ENCODE results near the gene COPB1.

The COPB1 gene

GRCh38 chr11:14520747-14521151, 21.1 kb upstream of the COPB1 start:
- Histone ChIP-seq H4K20me1 (ENCODE audit: control insufficient read depth, insufficient read depth, low read depth, low read length) (peaks cover 6% of the 10 kb centered on the region; the same call in 1 of the 2 replicates), H3K4me3 (ENCODE audit: low read length) (peak overlapping the region; percentile 89), H3K4me1 (ENCODE audit: control insufficient read depth, low read length) (peaks cover 16% of the 10 kb centered on the region), H3K9me2 (replicated peaks; ENCODE audit: control insufficient read depth, low read length) (no peaks in the 10 kb centered on the region), H3F3A (ENCODE audit: control insufficient read depth, insufficient read depth) (peaks cover 9% of the 10 kb centered on the region; the same call in 1 of the 2 replicates), H3K27me3 (ENCODE audit: control insufficient read depth, low read length) (no peaks in the 10 kb centered on the region), H3K27ac (ENCODE audit: low read depth, low read length) (peak overlapping the region; percentile 39; the same call in 1 of the 2 replicates), H3K9me3 (ENCODE audit: control insufficient read depth, insufficient read depth, low read length) (no peaks in the 10 kb centered on the region), H3K79me2 (ENCODE audit: control insufficient read depth, low read length) (peaks cover 39% of the 10 kb centered on the region), H3K4me2 (ENCODE audit: low read length) (peak overlapping the region; percentile 75), H3K36me3 (ENCODE audit: control insufficient read depth, low read length) (peaks cover 40% of the 10 kb centered on the region)
- no peak for TF ChIP-seq CTCF (IDR thresholded peaks at IDR 0.05; ENCODE audit: low read depth, low read length, poor library complexity, severe bottlenecking)
- TF ChIP-seq EZH2phosphoT487 (IDR thresholded peaks at IDR 0.05; ENCODE audit: borderline replicate concordance, low read length) = no peak

GRCh38 chr11:14519917-14520746, 20.5 kb upstream of the COPB1 start, which contains the start of gene PSMA1:
Gene PSMA1, minus strand, starts transcription at chr11:14520386. Its CDS starts 87 bp downstream, at chr11:14520299.
- Histone ChIP-seq H3K36me3 (ENCODE audit: control insufficient read depth, low read length) (peaks cover 43% of the 10 kb centered on the region), H3F3A (ENCODE audit: control insufficient read depth, insufficient read depth) (peaks cover 9% of the 10 kb centered on the region; the same call in 1 of the 2 replicates), H3K4me3 (ENCODE audit: low read length) (peak within 1 kb of the TSS; percentile 89), H3K27me3 (ENCODE audit: control insufficient read depth, low read length) (no peaks in the 10 kb centered on the region), H3K9me2 (replicated peaks; ENCODE audit: control insufficient read depth, low read length) (no peaks in the 10 kb centered on the region), H3K4me2 (ENCODE audit: low read length) (peak within 1 kb of the TSS; percentile 75), H4K20me1 (ENCODE audit: control insufficient read depth, insufficient read depth, low read depth, low read length) (peaks cover 6% of the 10 kb centered on the region; the same call in 1 of the 2 replicates), H3K9me3 (ENCODE audit: control insufficient read depth, insufficient read depth, low read length) (no peaks in the 10 kb centered on the region), H3K4me1 (ENCODE audit: control insufficient read depth, low read length) (peaks cover 16% of the 10 kb centered on the region), H3K27ac (ENCODE audit: low read depth, low read length) (peak within 1 kb of the TSS; percentile 59), H3K79me2 (ENCODE audit: control insufficient read depth, low read length) (peaks cover 39% of the 10 kb centered on the region)
- TF ChIP-seq EZH2phosphoT487 (IDR thresholded peaks at IDR 0.05; ENCODE audit: borderline replicate concordance, low read length) (no peak), CTCF (IDR thresholded peaks at IDR 0.05; ENCODE audit: low read depth, low read length, poor library complexity, severe bottlenecking) (no peak)

- Histone ChIP-seq H3K9me2 (replicated peaks; ENCODE audit: control insufficient read depth, low read length) (no peaks in the 10 kb centered on the region), H3K4me1 (ENCODE audit: control insufficient read depth, low read length) (peaks cover 16% of the 10 kb centered on the region), H3K27ac (ENCODE audit: low read depth, low read length) (peak overlapping the region; percentile 59), H3K4me3 (ENCODE audit: low read length) (peak overlapping the region; percentile 89), H3K36me3 (ENCODE audit: control insufficient read depth, low read length) (peaks cover 49% of the 10 kb centered on the region), H3F3A (ENCODE audit: control insufficient read depth, insufficient read depth) (peaks cover 9% of the 10 kb centered on the region), H3K79me2 (ENCODE audit: control insufficient read depth, low read length) (peaks cover 43% of the 10 kb centered on the region), H3K4me2 (ENCODE audit: low read length) (peak overlapping the region; percentile 75), H3K27me3 (ENCODE audit: control insufficient read depth, low read length) (no peaks in the 10 kb centered on the region), H4K20me1 (ENCODE audit: control insufficient read depth, insufficient read depth, low read depth, low read length) (peaks cover 6% of the 10 kb centered on the region; the same call in 1 of the 2 replicates), H3K9me3 (ENCODE audit: control insufficient read depth, insufficient read depth, low read length) (no peaks in the 10 kb centered on the region)
- TF ChIP-seq CTCF (IDR thresholded peaks at IDR 0.05; ENCODE audit: low read depth, low read length, poor library complexity, severe bottlenecking) = no peak
- no peak for TF ChIP-seq EZH2phosphoT487 (IDR thresholded peaks at IDR 0.05; ENCODE audit: borderline replicate concordance, low read length)
Observed at GRCh38 chr11:14519597-14519916, 19.9 kb upstream of the COPB1 start.
